Neural progenitor cell (in vitro differentiated cells): ENCODE data around the gene FASTKD3.

ENCODE experiments used
- EZH2 ChIP-seq: fragments of 200-600 bp; sonication (generic); IDR thresholded peaks from 2 replicates; pipeline ENCODE4 v1.6.1; 2017; ENCODE audit warnings: antibody characterized with exemption, mild to moderate bottlenecking, moderate library complexity
- TF ChIP-seq, protein P1 (sequence below): fragments of 200-600 bp; sonication (generic); IDR thresholded peaks from 2 replicates; pipeline ENCODE4 v1.5.1; 2017; ENCODE audit warnings: antibody characterized with exemption, mild to moderate bottlenecking

DNA sequence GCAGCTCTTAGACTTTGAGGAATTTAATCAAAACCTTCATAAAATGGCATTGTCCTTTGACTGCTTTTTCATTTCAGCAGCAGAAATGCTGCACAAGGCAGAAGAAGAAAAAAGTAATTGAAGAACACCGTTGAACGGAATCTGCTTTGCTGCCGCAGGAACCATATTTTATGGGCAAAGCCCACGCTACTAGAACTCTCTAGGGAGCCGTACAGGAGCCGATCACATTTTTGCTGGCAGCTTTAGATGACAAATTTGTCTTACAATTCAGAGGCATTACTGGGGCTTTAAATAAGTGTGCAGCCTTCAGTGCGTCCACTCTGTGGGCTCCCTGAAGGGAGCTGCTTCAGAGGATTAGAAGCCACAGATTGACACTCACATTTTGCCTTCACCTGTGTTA is 23.3 kb downstream of the FASTKD3 start:
- TF ChIP-seq, protein P1, sequence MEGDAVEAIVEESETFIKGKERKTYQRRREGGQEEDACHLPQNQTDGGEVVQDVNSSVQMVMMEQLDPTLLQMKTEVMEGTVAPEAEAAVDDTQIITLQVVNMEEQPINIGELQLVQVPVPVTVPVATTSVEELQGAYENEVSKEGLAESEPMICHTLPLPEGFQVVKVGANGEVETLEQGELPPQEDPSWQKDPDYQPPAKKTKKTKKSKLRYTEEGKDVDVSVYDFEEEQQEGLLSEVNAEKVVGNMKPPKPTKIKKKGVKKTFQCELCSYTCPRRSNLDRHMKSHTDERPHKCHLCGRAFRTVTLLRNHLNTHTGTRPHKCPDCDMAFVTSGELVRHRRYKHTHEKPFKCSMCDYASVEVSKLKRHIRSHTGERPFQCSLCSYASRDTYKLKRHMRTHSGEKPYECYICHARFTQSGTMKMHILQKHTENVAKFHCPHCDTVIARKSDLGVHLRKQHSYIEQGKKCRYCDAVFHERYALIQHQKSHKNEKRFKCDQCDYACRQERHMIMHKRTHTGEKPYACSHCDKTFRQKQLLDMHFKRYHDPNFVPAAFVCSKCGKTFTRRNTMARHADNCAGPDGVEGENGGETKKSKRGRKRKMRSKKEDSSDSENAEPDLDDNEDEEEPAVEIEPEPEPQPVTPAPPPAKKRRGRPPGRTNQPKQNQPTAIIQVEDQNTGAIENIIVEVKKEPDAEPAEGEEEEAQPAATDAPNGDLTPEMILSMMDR, result no peak
- TF ChIP-seq EZH2, result no peak
